Endothelial cell (in vitro differentiated cells): ENCODE data around the gene CELA1. TPM values are rescaled to one million over a fixed set of nuclear protein-coding genes. Genes with fewer than 3 reads are reported as not detected.

Experiments used
- DNase-seq: peaks from one replicate; pipeline ENCODE4 v3.0.0; 2021; ENCODE audit warnings: low spot score
- H3K27ac Mint-ChIP-seq: one replicate; pipeline ENCODE4 v1.8.0; 2021; ENCODE audit warnings: mixed read lengths, inconsistent platforms; ENCODE audit not compliant: unreplicated experiment
- H3K27me3 Mint-ChIP-seq: one replicate; pipeline ENCODE4 v1.8.0; 2021; ENCODE audit warnings: mild to moderate bottlenecking, moderate library complexity, mixed read lengths, inconsistent platforms; ENCODE audit not compliant: unreplicated experiment
- H3K36me3 Mint-ChIP-seq: one replicate; pipeline ENCODE4 v1.8.0; 2021; ENCODE audit warnings: mild to moderate bottlenecking, low read depth, mixed read lengths, inconsistent platforms; ENCODE audit not compliant: unreplicated experiment
- H3K4me1 Mint-ChIP-seq: one replicate; pipeline ENCODE4 v1.8.0; 2021; ENCODE audit warnings: mild to moderate bottlenecking, mixed read lengths, inconsistent platforms; ENCODE audit not compliant: unreplicated experiment
- H3K4me3 Mint-ChIP-seq: one replicate; pipeline ENCODE4 v1.8.0; 2021; ENCODE audit warnings: mild to moderate bottlenecking, mixed read lengths, inconsistent platforms; ENCODE audit not compliant: unreplicated experiment
- H3K9me3 Mint-ChIP-seq: one replicate; pipeline ENCODE4 v1.8.0; 2021; ENCODE audit warnings: mixed read lengths, inconsistent platforms; ENCODE audit not compliant: unreplicated experiment
- CTCF ChIP-seq: fragments of 200-600 bp; sonication (generic); IDR thresholded peaks from one replicate; pipeline ENCODE4 v1.5.0; 2021; ENCODE audit warnings: antibody characterized with exemption; ENCODE audit not compliant: unreplicated experiment
- total RNA-seq: library from RNA; stranded (reverse); fragmentation: NEBNext Ultra II Directional; extraction: Animal tissue kit (Norgen Biotek cat#: 25700); gene quantifications from one replicate; pipeline ENCODE4 v1.2.1, GENCODE V29; 2021; ENCODE audit not compliant: unreplicated experiment

The CELA1 gene
- total RNA-seq, 1 donor from 2014 or later = not detected

GRCh38 chr12:51374856-51375255, 28.4 kb upstream of the CELA1 start:
- Mint-ChIP-seq H3K4me3 (no peak overlapping the region), H3K9me3 (no peaks in the 10 kb centered on the region), H3K4me1 (peaks cover 35% of the 10 kb centered on the region), H3K27me3 (no peaks in the 10 kb centered on the region), H3K36me3 (peaks cover 21% of the 10 kb centered on the region), H3K27ac (peak overlapping the region; percentile 62)
- TF ChIP-seq CTCF = no peak
- no peak for DNase-seq

DNA sequence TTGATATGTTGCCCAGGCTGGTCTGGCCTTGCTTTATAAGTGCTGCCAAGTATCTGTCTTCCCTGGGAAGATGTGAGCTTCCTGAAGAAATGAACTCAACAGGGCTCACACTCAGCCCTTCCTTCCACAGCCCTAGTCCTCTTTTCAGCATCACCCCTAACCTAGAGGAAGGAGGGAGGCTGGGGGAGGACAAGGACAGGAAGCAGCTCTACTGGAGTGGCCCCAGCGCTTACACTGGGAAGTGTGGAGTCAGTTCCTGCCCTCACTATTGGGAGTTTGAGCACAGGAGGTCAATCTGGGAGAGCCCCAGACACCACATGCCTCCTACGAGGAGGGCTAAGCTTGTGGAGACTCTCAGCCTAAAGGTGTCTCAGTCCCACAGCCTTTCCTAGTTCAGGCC, 27.9 kb upstream of the CELA1 start:
- no peaks in the 10 kb centered on the region for H3K9me3 Mint-ChIP-seq
- peak overlapping the region; percentile 62 for H3K27ac Mint-ChIP-seq
- peaks cover 21% of the 10 kb centered on the region for H3K36me3 Mint-ChIP-seq
- peaks cover 40% of the 10 kb centered on the region for H3K4me1 Mint-ChIP-seq
- no peak for DNase-seq
- H3K27me3 Mint-ChIP-seq = peaks cover under 1% of the 10 kb centered on the region
- H3K4me3 Mint-ChIP-seq = no peak overlapping the region
- no peak for TF ChIP-seq CTCF

DNA sequence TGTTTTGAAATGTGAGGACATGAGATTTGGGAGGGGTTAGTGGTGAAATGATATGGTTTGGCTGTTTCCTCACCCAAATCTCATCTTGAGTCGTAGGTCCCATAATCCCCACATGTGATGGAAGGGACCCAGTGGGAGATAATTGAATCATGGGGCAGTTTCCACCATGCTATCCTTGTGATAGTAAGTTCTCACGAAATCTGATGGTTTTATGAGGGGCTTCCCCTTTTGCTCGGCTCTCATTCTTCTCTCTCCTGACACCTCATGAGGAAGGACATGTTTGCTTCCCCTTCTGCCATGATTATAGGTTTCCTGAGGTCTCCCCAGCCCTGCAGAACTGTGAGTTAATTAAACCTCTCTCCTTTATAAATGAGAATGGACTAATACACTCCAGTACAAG, 26.7 kb upstream of the CELA1 start:
- TF ChIP-seq CTCF = no peak
- H3K27ac Mint-ChIP-seq = no peak overlapping the region
- H3K4me1 Mint-ChIP-seq = peaks cover 46% of the 10 kb centered on the region
- DNase-seq = no peak
- no peaks in the 10 kb centered on the region for H3K9me3 Mint-ChIP-seq
- H3K36me3 Mint-ChIP-seq = peaks cover 16% of the 10 kb centered on the region
- peak overlapping the region; percentile 14 for H3K4me3 Mint-ChIP-seq
- H3K27me3 Mint-ChIP-seq = peaks cover 3% of the 10 kb centered on the region

DNA sequence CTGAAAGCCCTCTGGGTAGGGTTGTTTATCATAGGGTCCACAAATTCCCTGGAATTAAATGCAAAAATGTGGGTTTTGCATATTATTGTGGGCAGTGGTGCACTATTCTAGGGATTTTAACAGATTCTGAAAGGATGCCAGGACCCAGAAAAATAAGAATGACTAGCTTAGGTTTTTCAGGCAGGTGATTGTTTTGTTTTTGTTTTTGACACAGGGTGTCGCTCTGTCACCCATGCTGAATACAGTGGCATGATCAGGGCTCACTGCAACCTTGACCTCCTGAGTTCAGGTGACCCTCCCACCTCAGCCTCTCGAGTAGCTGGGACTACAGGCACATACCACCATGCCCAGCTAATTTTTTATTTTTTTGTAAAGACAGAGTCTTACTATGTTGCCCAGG, 25.5 kb upstream of the CELA1 start:
- no peak for DNase-seq
- peaks cover 46% of the 10 kb centered on the region for H3K4me1 Mint-ChIP-seq

More for the DNA sequence above, 25.5 kb upstream of the CELA1 start:
- TF ChIP-seq CTCF = no peak
- Mint-ChIP-seq H3K36me3 (peaks cover 8% of the 10 kb centered on the region), H3K27ac (peak overlapping the region; percentile 73), H3K4me3 (no peak overlapping the region), H3K9me3 (no peaks in the 10 kb centered on the region), H3K27me3 (peaks cover 3% of the 10 kb centered on the region)
